Right kidney (tissue), 9 donors: ENCODE results near the gene TFPT.
A peak's percentile ranks its signal among the peaks of the same experiment; 100 is the strongest.

ENCODE experiments used
- DNase-seq: peaks from one replicate; pipeline ENCODE4 v3.0.0-alpha.2; 2016
- long read RNA-seq, 8 donors: transcript quantifications; one replicate each; lab custom pipeline, GENCODE V29; 2026

Gene TFPT, protein sequence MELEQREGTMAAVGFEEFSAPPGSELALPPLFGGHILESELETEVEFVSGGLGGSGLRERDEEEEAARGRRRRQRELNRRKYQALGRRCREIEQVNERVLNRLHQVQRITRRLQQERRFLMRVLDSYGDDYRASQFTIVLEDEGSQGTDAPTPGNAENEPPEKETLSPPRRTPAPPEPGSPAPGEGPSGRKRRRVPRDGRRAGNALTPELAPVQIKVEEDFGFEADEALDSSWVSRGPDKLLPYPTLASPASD
- long read RNA-seq, donor 1, transcript TFPT-203 (6 exons, 1,205 nt) = major isoform, 9 of 16 reads
- long read RNA-seq, donor 1, partial matches to known transcripts = 6 of 16 reads
- long read RNA-seq, donor 1, other reads (novel, unspliced or antisense) = 0 of 16 reads
- long read RNA-seq, donor 2, transcript TFPT-203 (6 exons, 1,205 nt) = major isoform, 5 of 5 reads
- long read RNA-seq, donor 2, partial matches to known transcripts = 0 of 5 reads
- long read RNA-seq, donor 2, other reads (novel, unspliced or antisense) = 0 of 5 reads
- long read RNA-seq, donor 3, partial matches to known transcripts = 0 of 3 reads
- long read RNA-seq, donor 3, other reads (novel, unspliced or antisense) = 0 of 3 reads
- long read RNA-seq, donor 4, transcript TFPT-203 (6 exons, 1,205 nt) = major isoform, 5 of 6 reads
- long read RNA-seq, donor 4, partial matches to known transcripts = 0 of 6 reads
- long read RNA-seq, donor 4, other reads (novel, unspliced or antisense) = 0 of 6 reads
- long read RNA-seq, donor 5, transcript TFPT-203 (6 exons, 1,205 nt) = major isoform, 6 of 7 reads
- long read RNA-seq, donor 5, partial matches to known transcripts = 0 of 7 reads
- long read RNA-seq, donor 5, other reads (novel, unspliced or antisense) = 0 of 7 reads
- long read RNA-seq, donor 6, transcript TFPT-203 (6 exons, 1,205 nt) = major isoform, 6 of 6 reads
- long read RNA-seq, donor 6, partial matches to known transcripts = 0 of 6 reads
- long read RNA-seq, donor 6, other reads (novel, unspliced or antisense) = 0 of 6 reads
- long read RNA-seq, donor 7, transcript TFPT-203 (6 exons, 1,205 nt) = major isoform, 8 of 211 reads
- long read RNA-seq, donor 7, partial matches to known transcripts = 189 of 211 reads
- long read RNA-seq, donor 7, other reads (novel, unspliced or antisense) = 14 of 211 reads
- long read RNA-seq, donor 8, transcript TFPT-203 (6 exons, 1,205 nt) = major isoform, 6 of 122 reads
- long read RNA-seq, donor 8, partial matches to known transcripts = 87 of 122 reads
- long read RNA-seq, donor 8, other reads (novel, unspliced or antisense) = 29 of 122 reads

GRCh38 chr19:54115109-54116063, at the start of gene TFPT, which contains the start of gene PRPF31:
Gene TFPT (minus strand): TSS chr19:54115657. CDS start chr19:54115269, 388 bp downstream.
Gene PRPF31 (plus strand): TSS chr19:54115754. CDS start chr19:54118279, 2,525 bp downstream.
- peak; percentile 99 for DNase-seq

GRCh38 chr19:54165222-54165621, 49.8 kb upstream of the TFPT start:
- no peak for DNase-seq

DNA sequence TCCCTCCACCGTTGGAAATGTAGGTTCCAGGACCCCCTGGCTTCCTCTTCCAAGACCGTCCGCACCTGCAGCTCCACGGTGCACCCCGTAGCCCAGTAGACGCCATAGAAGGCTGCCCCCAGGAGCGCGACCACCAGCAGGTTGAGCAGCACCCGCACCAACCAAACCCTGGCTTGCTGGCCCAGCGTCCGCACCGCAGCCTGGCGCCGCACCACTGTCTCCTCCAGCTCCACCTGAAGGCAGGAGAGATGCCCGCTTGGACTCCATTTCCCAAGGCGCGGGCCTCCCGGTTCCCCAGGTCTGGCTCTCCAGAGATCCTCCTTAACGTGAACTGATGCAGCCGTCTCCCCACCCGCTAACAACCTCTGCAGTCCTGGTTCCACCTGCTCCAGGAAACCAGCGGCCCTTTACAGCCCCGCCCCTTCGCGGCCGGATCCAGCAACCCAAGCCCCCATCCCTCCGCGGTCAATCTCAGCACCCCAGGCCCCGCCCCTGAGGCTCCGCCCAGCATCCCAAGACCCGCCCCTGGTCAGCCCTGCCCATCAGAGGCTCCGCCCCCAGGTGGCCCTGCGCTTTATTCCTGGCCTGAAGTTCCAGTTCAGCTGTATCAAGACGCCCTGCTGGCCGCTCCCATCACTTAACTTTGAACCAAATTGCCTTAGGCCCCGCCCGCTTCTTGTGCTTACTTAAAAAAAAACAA, 49.1 kb upstream of the TFPT start:
- no peak for DNase-seq

DNA sequence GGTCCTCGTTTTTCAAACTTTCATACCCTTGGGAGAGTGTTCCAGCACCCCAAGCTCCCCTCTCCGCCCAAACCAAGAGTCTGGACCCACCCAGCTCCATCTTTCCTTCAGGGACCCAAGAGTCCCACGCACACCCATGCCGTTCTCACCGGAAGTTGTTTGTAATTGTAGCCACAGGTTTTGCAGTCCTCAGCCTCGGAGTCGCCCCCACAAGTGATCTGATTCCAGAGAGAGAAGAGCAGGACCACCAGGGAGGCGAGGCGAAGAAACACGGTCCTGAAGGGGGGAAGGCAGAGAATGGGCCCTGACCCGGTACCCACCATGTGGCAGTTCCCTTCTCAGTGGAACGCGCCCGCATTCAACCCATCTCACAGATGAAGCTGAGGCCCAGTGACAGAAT, 47.4 kb upstream of the TFPT start:
- DNase-seq = no peak

DNA sequence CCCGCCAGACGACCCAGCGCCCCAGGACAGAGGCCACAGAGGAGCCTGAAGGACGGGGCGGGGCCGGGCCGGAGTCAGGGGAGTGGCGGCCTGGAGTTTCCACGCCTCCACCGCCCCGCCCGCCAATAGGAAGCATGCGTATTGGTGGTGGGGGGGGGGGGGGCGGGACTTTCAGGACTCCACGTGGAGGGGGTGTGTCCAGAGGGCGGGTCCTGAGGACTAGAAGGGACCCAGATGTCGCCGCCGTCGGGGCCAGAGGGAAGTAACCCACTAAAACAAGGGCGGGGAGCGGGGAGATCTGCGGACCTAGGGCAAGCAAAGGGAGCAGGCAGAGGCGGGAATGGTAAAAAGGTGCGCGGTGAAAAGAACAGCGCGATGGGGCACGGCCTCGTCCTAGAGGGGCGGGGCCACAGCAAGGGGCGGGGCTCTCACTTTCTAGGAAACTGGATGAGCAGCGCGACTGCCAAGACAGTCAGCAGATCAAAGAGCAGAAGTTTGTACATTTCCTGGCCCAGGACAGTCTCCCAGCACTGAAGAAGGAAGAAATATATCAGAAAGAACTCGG, 46.9 kb upstream of the TFPT start:
- DNase-seq = peak; percentile 81

DNA sequence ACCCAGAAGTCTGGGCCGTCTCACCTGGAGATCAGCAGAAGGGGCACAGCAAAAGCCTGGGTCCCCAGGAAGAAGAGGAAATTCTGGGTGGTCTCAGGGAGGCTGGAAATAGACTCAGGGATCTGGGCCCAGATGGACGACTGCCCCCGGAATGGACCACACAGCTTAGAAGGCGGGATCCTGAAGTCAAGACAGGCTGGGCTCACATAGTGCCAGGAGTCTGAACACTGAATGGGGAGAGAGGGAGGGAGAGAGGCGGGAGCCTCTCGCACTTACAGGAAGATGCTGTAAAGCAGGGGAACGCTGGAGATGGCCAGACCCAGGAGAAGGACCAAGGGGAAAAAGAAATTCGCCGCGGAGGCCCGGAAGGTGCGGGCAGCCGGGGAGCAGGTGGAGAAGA, 45.4 kb upstream of the TFPT start:
- DNase-seq = no peak

DNA sequence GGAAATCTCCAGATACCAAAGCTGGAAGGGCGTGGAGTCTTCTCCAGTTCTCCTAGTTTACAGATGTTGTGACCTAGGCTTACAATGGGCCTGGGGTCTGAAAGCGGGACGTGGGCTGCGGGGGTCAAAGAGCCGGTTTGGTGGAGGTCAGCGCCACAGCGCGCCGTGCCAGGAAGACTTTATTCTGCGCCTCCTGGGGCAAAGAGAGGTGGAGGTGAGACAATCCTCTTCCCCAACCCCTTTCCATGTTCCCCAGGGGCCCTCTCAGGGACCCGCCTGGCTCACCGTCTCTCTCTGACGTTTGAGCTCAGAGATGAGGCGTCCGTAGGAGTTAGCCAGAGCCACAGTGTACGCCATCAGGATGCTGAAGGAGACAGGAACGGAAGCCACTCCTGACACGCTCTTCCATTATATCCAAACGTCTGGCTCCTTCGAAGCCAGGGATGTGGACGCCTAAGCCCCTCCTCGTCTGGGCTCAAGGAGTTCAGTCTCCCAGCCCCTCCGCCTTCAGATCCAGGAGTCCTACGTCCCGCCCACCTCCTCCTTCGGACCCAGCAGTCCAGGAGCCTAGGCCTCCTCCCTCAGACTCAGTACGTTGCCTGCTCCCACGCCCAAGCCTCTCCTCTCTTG, 44.8 kb upstream of the TFPT start:
- peak; percentile 77 for DNase-seq

DNA sequence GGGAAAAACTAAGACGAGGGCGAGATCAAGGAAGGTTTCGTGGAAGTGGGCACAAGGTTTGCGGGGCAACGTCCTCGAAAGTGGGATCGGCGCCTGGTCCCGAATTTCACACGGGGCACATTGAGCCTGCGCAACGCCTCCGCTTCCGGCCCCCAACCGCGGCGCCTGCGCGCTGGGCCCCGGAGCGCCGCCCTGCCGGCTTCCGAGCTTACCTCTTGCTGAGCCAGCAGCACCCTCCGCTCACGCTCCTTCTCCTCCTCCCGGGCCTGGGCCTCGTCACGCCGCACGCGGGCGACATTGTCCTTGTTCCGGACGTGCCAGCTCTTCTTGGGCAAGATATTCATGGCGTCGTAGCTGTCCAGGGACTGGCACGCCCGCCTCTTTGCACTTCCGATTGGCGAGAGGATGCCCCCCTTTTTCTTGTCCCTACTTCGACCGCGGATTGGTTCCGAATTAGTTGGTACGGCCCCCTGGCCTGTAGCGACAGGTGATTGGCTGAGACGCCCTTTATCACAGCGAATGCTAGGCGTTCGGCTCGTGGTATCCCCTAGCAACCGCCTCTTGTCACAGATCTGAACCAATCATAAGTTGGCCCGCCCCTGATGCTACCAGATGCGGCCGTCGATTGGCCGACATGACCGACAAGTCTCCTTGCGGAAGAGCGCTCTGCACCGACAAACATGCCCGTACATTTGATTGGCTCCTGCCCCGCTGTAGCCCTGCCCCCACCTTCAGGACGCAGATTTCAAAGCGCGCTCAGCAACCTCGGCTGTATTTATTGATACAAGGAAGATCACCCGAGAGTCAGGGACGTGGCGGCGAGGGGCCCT, 44.1 kb upstream of the TFPT start, which contains the start of gene LENG1:
Gene LENG1, minus strand, starts transcription at position 370 of the 830 bp plus-strand sequence. Its CDS starts 26 bp downstream, at position 344.
- peak; percentile 99 for DNase-seq

GRCh38 chr19:54158812-54159351, 43.4 kb upstream of the TFPT start:
- no peak for DNase-seq

GRCh38 chr19:54156953-54157352, 41.5 kb upstream of the TFPT start:
- no peak for DNase-seq

GRCh38 chr19:54156490-54156889, 41.0 kb upstream of the TFPT start:
- no peak for DNase-seq

GRCh38 chr19:54155694-54156093, 40.2 kb upstream of the TFPT start:
- DNase-seq = no peak

DNA sequence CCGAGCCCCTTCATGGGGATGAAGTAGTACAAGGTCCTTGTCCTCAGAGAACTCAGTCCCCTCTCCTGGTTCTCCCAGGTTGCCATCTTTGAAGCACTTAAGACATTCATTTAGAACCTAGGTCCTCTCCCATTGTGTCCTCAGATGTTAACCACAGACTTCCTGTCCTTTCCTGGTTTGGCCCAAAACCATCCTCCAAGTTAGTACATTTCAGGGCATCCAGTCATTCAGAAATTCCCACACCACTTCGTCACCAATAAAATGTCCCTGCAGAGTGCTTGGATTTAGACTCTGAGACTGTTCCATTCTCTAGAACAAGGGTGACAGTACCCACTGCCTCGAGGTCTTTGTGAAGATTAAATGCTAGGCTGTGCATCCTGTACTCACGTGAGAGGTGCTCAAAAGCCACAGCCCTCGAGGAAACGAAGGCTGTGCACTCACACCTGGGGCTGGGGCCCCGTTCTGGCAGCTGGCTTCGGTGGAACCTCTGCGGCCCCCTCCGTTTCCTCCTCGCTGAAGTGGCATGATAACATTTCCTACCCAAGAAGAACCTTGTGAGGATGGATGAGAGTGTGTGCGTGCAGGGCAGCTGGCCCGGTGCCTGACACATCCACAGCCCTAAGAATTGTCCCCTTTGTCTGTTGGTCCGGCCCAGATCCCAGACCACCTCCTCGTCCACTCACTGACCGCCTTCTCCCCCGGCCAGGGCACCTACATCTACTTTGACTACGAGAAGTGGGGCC, 39.3 kb upstream of the TFPT start:
- DNase-seq = no peak

DNA sequence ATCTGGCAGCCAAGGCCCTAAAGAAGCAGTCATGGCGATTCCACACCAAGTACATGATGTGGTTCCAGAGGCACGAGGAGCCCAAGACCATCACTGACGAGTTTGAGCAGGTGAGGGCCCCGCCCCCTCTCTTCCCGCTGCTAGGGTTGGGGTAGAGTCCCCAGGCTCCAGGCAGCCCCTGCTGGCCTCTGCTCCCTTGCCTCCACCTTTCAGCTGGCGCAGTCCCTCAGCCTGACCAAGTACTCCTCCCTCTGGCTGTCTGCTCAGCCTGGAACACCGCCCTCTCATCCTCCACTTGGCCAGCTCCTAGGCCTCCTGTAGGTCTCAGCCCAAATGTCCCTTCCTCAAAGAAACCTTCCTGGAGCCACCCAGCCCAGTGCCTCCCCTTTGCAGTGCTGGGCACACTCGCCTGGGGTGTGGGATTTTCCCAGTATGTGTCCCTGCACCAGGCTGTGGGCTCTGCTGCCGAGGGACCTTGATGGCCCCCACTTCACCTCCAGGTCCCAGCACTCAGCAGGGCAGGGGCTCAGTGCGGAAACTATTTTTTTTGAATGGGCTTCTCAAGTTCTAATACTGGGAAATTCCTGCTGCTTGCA, 38.4 kb upstream of the TFPT start:
- no peak for DNase-seq

- no peak for DNase-seq
Measured at GRCh38 chr19:54152878-54153524, 37.5 kb upstream of the TFPT start.

DNA sequence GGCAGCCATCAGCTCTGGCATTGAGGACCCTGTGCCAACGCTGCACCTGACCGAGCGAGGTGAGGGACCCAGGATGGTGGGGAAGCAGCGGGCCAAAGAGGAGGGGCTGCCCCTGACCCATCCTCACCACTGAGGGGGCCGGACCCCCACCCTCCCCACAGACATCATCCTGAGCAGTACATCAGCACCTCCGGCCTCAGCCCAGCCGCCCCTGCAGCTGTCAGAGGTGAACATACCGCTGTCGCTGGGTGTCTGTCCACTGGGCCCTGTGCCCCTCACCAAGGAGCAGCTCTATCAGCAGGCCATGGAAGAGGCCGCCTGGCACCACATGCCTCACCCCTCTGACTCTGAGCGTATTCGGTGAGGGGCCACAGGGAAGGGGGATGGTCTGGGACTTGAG, 36.8 kb upstream of the TFPT start:
- DNase-seq = no peak
